C4-2B (cell line): Measurements from ENCODE around the gene LYZ.

Experiments
- CTCF ChIP-seq: fragments of 450-650 bp; conservative IDR thresholded peaks from 2 replicates; pipeline ENCODE4 v1.5.1; 2017; ENCODE audit warnings: mild to moderate bottlenecking
- ZFX ChIP-seq: fragments of 450-650 bp; IDR thresholded peaks from 2 replicates; pipeline ENCODE4 v1.6.1; 2017

- TF ChIP-seq CTCF: no peak
- no peak for TF ChIP-seq ZFX
Measured at GRCh38 chr12:69385038-69385437, 36.9 kb downstream of the LYZ start.
